Occipital lobe (tissue), 2 donors: Measurements from ENCODE around the gene C3orf80. TPM values are rescaled to one million over a fixed set of nuclear protein-coding genes. Genes with fewer than 3 reads are reported as not detected.
"Not testable (repeated sequence)": the region's sequence is repeated elsewhere in the genome, so short reads cannot be mapped to it uniquely, and the experiment has no call there.

Experiments used
- DNase-seq: peaks from one replicate; lab custom pipeline; 2025; lab: John Stamatoyannopoulos, UW
- total RNA-seq: library from RNA; depleted of rRNA; stranded (reverse); fragments of >200 nt; gene quantifications from one replicate; pipeline ENCODE4 v1.2.3, GENCODE V29; 2014

The C3orf80 gene
- 15.0 TPM for total RNA-seq

GRCh38 chr3:160225176-160226025 is at the start of gene C3orf80:
C3orf80 (plus strand) TSS chr3:160225422; CDS start chr3:160225636, 214 bp downstream.
- DNase-seq: peak; percentile 75

- DNase-seq: no peak
Measured at GRCh38 chr3:160176923-160177322, 48.3 kb upstream of the C3orf80 start.

- DNase-seq: not testable (repeated sequence)
Measured at GRCh38 chr3:160178661-160179060, 46.6 kb upstream of the C3orf80 start.

- not testable (repeated sequence) for DNase-seq
Measured at GRCh38 chr3:160179403-160179802, 45.8 kb upstream of the C3orf80 start.

- DNase-seq: no peak
Measured at GRCh38 chr3:160179906-160180305, 45.3 kb upstream of the C3orf80 start.

GRCh38 chr3:160180581-160181216 is 44.5 kb upstream of the C3orf80 start:
- no peak for DNase-seq

- no peak for DNase-seq
Measured at GRCh38 chr3:160183345-160184076, 41.7 kb upstream of the C3orf80 start.

- no peak for DNase-seq
Measured at GRCh38 chr3:160184655-160185054, 40.6 kb upstream of the C3orf80 start.

- no peak for DNase-seq
Measured at GRCh38 chr3:160185751-160186150, 39.5 kb upstream of the C3orf80 start.

- DNase-seq: no peak
Measured at GRCh38 chr3:160187288-160187687, 37.9 kb upstream of the C3orf80 start.

- no peak for DNase-seq
Measured at GRCh38 chr3:160192310-160193029, 32.8 kb upstream of the C3orf80 start.

- DNase-seq: no peak
Measured at GRCh38 chr3:160193644-160194192, 31.5 kb upstream of the C3orf80 start.

GRCh38 chr3:160194438-160194837 is 30.8 kb upstream of the C3orf80 start:
- no peak for DNase-seq

- DNase-seq: no peak
Measured at GRCh38 chr3:160195106-160195505, 30.1 kb upstream of the C3orf80 start.

- DNase-seq: no peak
Measured at GRCh38 chr3:160196511-160197104, 28.6 kb upstream of the C3orf80 start.

- no peak for DNase-seq
Measured at GRCh38 chr3:160199108-160199507, 26.1 kb upstream of the C3orf80 start.

GRCh38 chr3:160200353-160200752 is 24.9 kb upstream of the C3orf80 start:
- DNase-seq: no peak

- DNase-seq: not testable (repeated sequence)
Measured at GRCh38 chr3:160204396-160205011, 20.7 kb upstream of the C3orf80 start.

- no peak for DNase-seq
Measured at GRCh38 chr3:160205606-160206005, 19.6 kb upstream of the C3orf80 start.

- no peak for DNase-seq
Measured at GRCh38 chr3:160210341-160210740, 14.9 kb upstream of the C3orf80 start.
